IMR-90 (cell line): ENCODE results near the gene BPNT1. TPM values are rescaled to one million over a fixed set of nuclear protein-coding genes. Genes with fewer than 3 reads are reported as not detected.
"Not testable (repeated sequence)": the region's sequence is repeated elsewhere in the genome, so short reads cannot be mapped to it uniquely, and the experiment has no call there.

Experiments
- ATAC-seq: fragments of 200-7000 bp; cut with Tn5 transposase; 2 replicates; pipeline ENCODE4 v1.9.1; 2020; ENCODE audit warnings: low read depth, mild to moderate bottlenecking, moderate library complexity
- BruUV-seq: library from RNA; stranded (reverse); fragments of 400-500 nt; replicated peaks from 2 replicates; lab custom pipeline; 2021; lab: Mats Ljungman, UMichigan
- CTCF ChIA-PET: fragments of 300-600 bp; formaldehyde crosslinking; extraction: SDS; loops from one replicate; lab custom pipeline; 2021; ENCODE audit warnings: antibody characterized with exemption; lab: Yijun Ruan, JAX
- POLR2A ChIA-PET: fragments of 300-600 bp; sonication (Branson Sonifier 250); formaldehyde crosslinking; loops from one replicate; lab custom pipeline; 2022; ENCODE audit warnings: antibody characterized with exemption; ENCODE audit not compliant: unreplicated experiment; lab: Charles Lee
- DNase-seq: peaks from one replicate; pipeline ENCODE4 v3.0.0; 2013
- H2AFZ ChIP-seq: replicated peaks from 2 replicates; pipeline ENCODE3; 2013; ENCODE audit warnings: low read length, mild to moderate bottlenecking; ENCODE audit not compliant: poor library complexity
- H2AK5ac ChIP-seq: 2 replicates; pipeline ENCODE4 v1.6.1; 2013; ENCODE audit warnings: low read depth, low read length, inconsistent platforms
- H2AK9ac ChIP-seq: replicated peaks from 2 replicates; pipeline ENCODE3; 2013; ENCODE audit warnings: mild to moderate bottlenecking, low read depth, low read length, moderate library complexity; ENCODE audit not compliant: poor library complexity
- H2BK120ac ChIP-seq: 2 replicates; pipeline ENCODE4 v1.6.1; 2013; ENCODE audit warnings: low read depth, low read length, inconsistent platforms
- H2BK15ac ChIP-seq: 3 replicates; pipeline ENCODE4 v1.6.1; 2013; ENCODE audit warnings: low read depth, low read length, inconsistent platforms
- H2BK20ac ChIP-seq: 2 replicates; pipeline ENCODE4 v1.6.1; 2013; ENCODE audit warnings: low read depth, mild to moderate bottlenecking, inconsistent platforms, low read length, moderate library complexity
- H2BK5ac ChIP-seq: 2 replicates; pipeline ENCODE4 v1.6.1; 2013; ENCODE audit warnings: mild to moderate bottlenecking, low read depth, low read length, inconsistent platforms; ENCODE audit not compliant: poor library complexity, severe bottlenecking
- H3K14ac ChIP-seq: replicated peaks from 2 replicates; pipeline ENCODE4 v1.6.1; 2013; ENCODE audit warnings: low read depth, low read length, inconsistent platforms
- H3K18ac ChIP-seq: 2 replicates; pipeline ENCODE4 v1.6.1; 2013; ENCODE audit warnings: low read depth, low read length, control low read depth
- H3K23ac ChIP-seq: 2 replicates; pipeline ENCODE4 v1.6.1; 2013; ENCODE audit warnings: low read depth, low read length, inconsistent platforms
- H3K27ac ChIP-seq: 2 replicates; pipeline ENCODE4 v1.5.1; 2013; ENCODE audit warnings: mild to moderate bottlenecking, control low read depth, low read length; ENCODE audit not compliant: insufficient read depth
- H3K27me3 ChIP-seq: 2 replicates; pipeline ENCODE4 v1.6.1; 2013; ENCODE audit warnings: low read length; ENCODE audit not compliant: control insufficient read depth, insufficient read depth
- H3K36me3 ChIP-seq: 2 replicates; pipeline ENCODE4 v1.6.1; 2013; ENCODE audit warnings: low read length, mixed read lengths; ENCODE audit not compliant: control insufficient read depth, insufficient read depth
- H3K4ac ChIP-seq: 2 replicates; pipeline ENCODE4 v1.6.1; 2013; ENCODE audit warnings: low read depth, low read length, inconsistent platforms
- H3K4me1 ChIP-seq: 2 replicates; pipeline ENCODE4 v1.6.1; 2013; ENCODE audit warnings: low read length, mixed read lengths; ENCODE audit not compliant: control insufficient read depth, insufficient read depth
- H3K4me2 ChIP-seq: 2 replicates; pipeline ENCODE4 v1.6.1; 2013; ENCODE audit warnings: low read depth, mild to moderate bottlenecking, control low read depth, low read length, moderate library complexity
- H3K4me3 ChIP-seq: 2 replicates; pipeline ENCODE4 v1.5.1; 2013; ENCODE audit warnings: low read depth, mild to moderate bottlenecking, control low read depth, low read length, moderate library complexity; ENCODE audit not compliant: insufficient read depth
- H3K56ac ChIP-seq: 2 replicates; pipeline ENCODE4 v1.6.1; 2013; ENCODE audit warnings: low read length, inconsistent platforms; ENCODE audit not compliant: insufficient read depth; ENCODE audit errors: extremely low read depth
- H3K79me1 ChIP-seq, 2 experiments: 2 replicates each; pipeline ENCODE4 v1.6.1; 2013; ENCODE audit warnings: low read length in 2 of 2, inconsistent platforms in 1 of 2, low read depth in 1 of 2
- H3K9ac ChIP-seq: 2 replicates; pipeline ENCODE4 v1.6.1; 2013; ENCODE audit warnings: low read depth, low read length, control low read depth
- H3K9me1 ChIP-seq: 2 replicates; pipeline ENCODE4 v1.6.1; 2013; ENCODE audit warnings: low read length, inconsistent platforms; ENCODE audit not compliant: insufficient read depth
- H3K9me3 ChIP-seq: 2 replicates; pipeline ENCODE4 v1.6.1; 2013; ENCODE audit warnings: low read length; ENCODE audit not compliant: control insufficient read depth, insufficient read depth
- H4K20me1 ChIP-seq: 2 replicates; pipeline ENCODE4 v1.6.1; 2013; ENCODE audit warnings: low read length, inconsistent platforms; ENCODE audit not compliant: insufficient read depth
- H4K5ac ChIP-seq: 2 replicates; pipeline ENCODE4 v1.6.1; 2013; ENCODE audit warnings: mild to moderate bottlenecking, low read depth, low read length, control low read depth
- H4K8ac ChIP-seq, 2 experiments: 2 replicates each; pipeline ENCODE4 v1.6.1; 2013; ENCODE audit warnings: low read depth in 2 of 2, low read length in 2 of 2, control low read depth in 1 of 2, inconsistent platforms in 1 of 2
- H4K91ac ChIP-seq: 2 replicates; pipeline ENCODE4 v1.6.1; 2013; ENCODE audit warnings: low read depth, low read length, inconsistent platforms; ENCODE audit not compliant: insufficient read depth
- WGBS, 2 experiments: methylation state at CpG; one replicate each; pipeline versions ENCODE4 v1.1.5 to v1.1.7; 2013; ENCODE audit warnings: missing lambda C conversion rate in 2 of 2; ENCODE audit not compliant: insufficient read length in 1 of 2; ENCODE audit errors: extremely low coverage in 2 of 2; 5-methylcytosine and 5-hydroxymethylcytosine counted together
- dilution Hi-C: fragments of 300-500 bp; cut with HindIII; formaldehyde crosslinking; loops from one replicate; pipeline ENCODE4 v1.14.3; 2018; ENCODE audit warnings: low sequenced_read_pairs; ENCODE audit not compliant: unreplicated experiment
- in situ Hi-C: fragments of 300-500 bp; cut with MboI; formaldehyde crosslinking; loops from 3 replicates; pipeline ENCODE4 v1.14.3; 2019; ENCODE audit warnings: low sequenced_read_pairs, inconsistent platforms, mixed read lengths
- intact Hi-C: fragments of 100-400 bp; cut with micrococcal nuclease; formaldehyde crosslinking; loops from 2 replicates; pipeline ENCODE4 v1.10.0; 2022
- polyA plus RNA-seq, 3 experiments: library from polyadenylated mRNA; depleted of rRNA; stranded (reverse); fragments of >200 nt; gene quantifications; 2 replicates each; pipeline ENCODE4 v1.2.3, GENCODE V29; 2012; ENCODE audit warnings: low replicate concordance in 1 of 3
- total RNA-seq: library from RNA; depleted of rRNA; stranded (reverse); fragments of >200 nt; gene quantifications from 2 replicates; pipeline ENCODE4 v1.2.3, GENCODE V29; 2012
- TF ChIP-seq, protein P1 (sequence below): conservative IDR thresholded peaks from 2 replicates; pipeline ENCODE4 v1.5.1; 2012; ENCODE audit warnings: mild to moderate bottlenecking, low read depth, low read length, improper control_type of control experiment

BPNT1 gene
- total and polyA plus RNA-seq, 2 of the 4 experiments (the other 2 are of a cell fraction): 31.7 to 38.2 TPM

GRCh38 chr1:220037810-220038209, 51.8 kb downstream of the BPNT1 start:
- H2AK5ac ChIP-seq, H4K8ac ChIP-seq, BruUV-seq, intact Hi-C loops, H3K56ac ChIP-seq, H4K5ac ChIP-seq, H3K4ac ChIP-seq, H3K27me3 ChIP-seq, H2BK5ac ChIP-seq, H3K14ac ChIP-seq, H2BK120ac ChIP-seq, H3K4me3 ChIP-seq, H3K23ac ChIP-seq, H3K9me1 ChIP-seq, H3K4me2 ChIP-seq, ATAC-seq, H3K27ac ChIP-seq, in situ Hi-C loops, H3K9ac ChIP-seq, H2BK15ac ChIP-seq, dilution Hi-C loops, H2AK9ac ChIP-seq, H3K18ac ChIP-seq, H2AFZ ChIP-seq, H2BK20ac ChIP-seq, H3K9me3 ChIP-seq, H4K91ac ChIP-seq, H3K4me1 ChIP-seq, DNase-seq: not testable (repeated sequence)
- Histone ChIP-seq H3K36me3 (peaks cover 19% of the 10 kb centered on the region), H3K79me1 (peaks cover 3 to 22% of the 10 kb centered on the region in 2 experiments; a peak in 3 of 4 replicates), H4K20me1 (peaks cover 27% of the 10 kb centered on the region)
- ChIA-PET POLR2A (interaction anchor here (0.6 kb wide), 1 partner anchor 40 kb away, joined by 3 read pairs; no protein-coding TSS in a partner anchor), CTCF (interaction anchor here (0.7 kb wide), 1 partner anchor 92 kb away, joined by 4 read pairs; no protein-coding TSS in a partner anchor)
- no CpG with 5 or more reads among the region's 3 CpGs for WGBS, 2 experiments
- TF ChIP-seq, protein P1, sequence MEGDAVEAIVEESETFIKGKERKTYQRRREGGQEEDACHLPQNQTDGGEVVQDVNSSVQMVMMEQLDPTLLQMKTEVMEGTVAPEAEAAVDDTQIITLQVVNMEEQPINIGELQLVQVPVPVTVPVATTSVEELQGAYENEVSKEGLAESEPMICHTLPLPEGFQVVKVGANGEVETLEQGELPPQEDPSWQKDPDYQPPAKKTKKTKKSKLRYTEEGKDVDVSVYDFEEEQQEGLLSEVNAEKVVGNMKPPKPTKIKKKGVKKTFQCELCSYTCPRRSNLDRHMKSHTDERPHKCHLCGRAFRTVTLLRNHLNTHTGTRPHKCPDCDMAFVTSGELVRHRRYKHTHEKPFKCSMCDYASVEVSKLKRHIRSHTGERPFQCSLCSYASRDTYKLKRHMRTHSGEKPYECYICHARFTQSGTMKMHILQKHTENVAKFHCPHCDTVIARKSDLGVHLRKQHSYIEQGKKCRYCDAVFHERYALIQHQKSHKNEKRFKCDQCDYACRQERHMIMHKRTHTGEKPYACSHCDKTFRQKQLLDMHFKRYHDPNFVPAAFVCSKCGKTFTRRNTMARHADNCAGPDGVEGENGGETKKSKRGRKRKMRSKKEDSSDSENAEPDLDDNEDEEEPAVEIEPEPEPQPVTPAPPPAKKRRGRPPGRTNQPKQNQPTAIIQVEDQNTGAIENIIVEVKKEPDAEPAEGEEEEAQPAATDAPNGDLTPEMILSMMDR: 0 out of 2 replicates have a peak, but pooled peaks have one; percentile 5
